T-helper 22 cell (primary cell): ENCODE measurements around the gene UTY.
"Not testable (repeated sequence)": the region's sequence is repeated elsewhere in the genome, so short reads cannot be mapped to it uniquely, and the experiment has no call there.

Experiments used
- DNase-seq: peaks from one replicate; pipeline ENCODE4 v3.0.0-alpha.2; 2020; ENCODE audit warnings: low read depth

Gene UTY

DNA sequence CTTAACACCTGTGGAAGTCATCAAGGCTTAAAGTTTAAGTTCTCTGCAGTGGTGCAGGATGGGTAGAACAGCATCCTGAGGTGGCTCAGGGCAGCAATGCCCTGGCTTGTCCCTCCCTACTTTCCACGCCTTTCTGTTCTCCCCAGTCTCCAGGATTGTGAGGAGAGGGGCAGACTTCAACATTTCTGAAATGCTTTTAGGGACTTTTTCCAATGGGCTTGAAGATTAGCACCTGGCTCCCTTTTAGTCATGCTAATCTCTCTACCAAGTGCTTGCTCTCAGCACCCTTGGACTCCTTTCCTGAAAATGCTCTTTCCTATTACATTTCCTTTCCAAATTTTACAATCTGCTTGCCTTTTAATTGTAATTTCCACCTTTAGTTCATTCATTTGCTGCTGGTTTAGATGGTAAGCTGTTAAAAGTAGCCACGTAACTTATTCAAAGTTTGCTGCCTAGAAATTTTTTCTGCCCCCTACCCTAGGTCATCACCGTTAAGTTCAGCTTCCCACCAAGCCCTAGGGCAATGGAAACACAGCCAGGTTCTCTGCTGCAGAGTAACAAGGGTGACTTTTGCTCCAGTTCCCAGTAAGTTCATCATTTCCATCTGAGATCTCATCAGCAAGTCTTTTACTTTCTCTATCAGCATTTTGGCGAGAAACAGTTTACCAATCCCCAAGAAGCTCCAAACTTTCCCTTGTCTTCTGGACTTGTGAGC, 183.5 kb downstream of the UTY start:
- no peak for DNase-seq

DNA sequence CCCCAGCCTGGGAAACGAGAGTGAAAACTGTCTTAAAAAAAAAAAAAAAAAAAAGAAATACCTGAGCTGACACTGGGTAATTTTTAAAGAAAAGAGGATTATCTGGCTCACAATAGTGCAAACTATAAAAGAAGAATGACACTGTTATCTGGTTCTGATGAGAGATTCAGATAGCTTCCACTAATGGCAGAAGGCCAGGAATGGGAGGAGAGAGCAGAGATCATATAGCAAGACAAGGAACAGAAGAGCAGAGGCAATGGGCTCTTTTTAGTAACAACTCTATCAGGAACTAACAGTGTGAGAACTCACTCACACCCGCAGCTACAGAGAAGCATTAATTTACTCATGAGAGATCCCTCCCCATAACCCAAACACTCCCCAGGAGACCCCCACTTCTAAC, 184.8 kb downstream of the UTY start:
- no peak for DNase-seq

DNA sequence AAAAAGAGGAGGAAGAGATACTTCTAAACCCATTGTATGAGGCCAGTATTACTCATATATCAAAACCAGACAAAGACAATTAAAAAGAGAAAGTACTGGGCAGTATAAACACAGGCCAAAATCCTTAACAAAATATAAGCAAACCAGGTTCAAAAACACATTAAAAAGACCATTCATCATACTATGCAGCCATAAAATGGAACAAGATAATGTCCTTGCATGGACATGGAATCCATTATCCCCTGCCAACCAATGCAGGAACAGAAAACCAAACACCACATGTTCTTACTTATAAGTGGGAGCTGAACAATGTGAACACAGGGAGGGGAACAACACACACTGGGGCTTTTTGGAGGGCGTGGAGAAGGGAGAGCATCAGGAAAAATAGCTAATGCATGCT, 188.6 kb downstream of the UTY start:
- no peak for DNase-seq

DNA sequence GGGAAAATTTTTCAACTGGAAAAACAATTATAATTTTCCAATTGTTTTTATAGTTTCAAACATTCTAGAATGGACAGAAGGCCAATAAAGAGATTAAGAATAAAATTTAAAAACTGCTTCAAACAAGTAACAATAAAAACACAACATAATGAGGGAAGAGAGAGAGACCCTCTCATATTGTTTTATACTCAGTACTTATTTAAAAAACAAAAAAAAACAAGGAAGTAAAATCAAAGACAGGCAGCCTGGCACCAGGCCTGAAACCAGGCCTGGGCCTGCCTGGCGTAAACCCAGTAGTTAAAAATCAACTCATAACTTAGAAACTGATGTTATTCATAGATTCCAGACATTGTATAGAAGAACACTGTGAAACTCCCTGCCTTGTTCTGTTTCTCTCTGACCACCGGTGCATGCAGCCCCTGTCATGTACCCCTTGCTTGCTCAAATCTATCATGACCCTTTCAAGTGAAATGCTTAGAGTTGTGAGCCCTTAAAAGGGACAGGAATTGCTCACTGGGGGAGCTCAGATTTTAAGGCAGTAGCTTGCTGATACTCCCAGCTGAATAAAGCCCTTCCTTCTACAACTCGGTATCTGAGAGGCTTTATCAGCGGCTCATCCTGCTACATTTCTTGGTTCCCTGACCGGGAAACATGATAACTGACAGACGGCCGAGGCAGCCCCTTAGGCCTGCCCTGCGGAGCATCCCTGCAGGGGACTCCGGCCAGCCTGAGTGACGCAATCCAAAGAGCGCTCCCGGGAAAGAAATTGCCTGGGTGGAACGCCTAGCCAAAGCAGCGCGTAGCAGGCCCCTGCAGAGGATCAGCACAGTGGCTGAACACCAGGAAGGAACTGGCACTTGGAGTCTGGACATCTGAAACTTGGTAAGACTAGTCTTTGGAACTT, 197.4 kb downstream of the UTY start:
- DNase-seq: not testable (repeated sequence)

DNA sequence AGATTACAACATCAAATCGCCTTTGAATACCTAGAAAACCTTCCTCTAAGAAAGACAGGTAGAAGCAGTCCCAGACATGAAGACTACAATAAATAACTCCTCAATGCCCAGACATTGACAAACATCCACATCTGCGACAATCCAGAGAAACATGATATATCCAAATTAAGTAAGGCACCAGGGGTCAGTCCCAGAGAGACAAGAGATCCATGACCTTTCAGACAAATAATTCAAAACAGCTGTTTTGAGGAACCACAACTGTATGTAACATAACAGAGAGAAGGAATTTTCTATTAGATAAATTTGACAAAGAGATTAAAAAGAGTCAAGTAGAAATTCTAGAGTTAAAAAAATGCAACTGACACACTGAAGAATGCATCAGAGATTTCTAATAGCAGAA, 200.3 kb downstream of the UTY start:
- DNase-seq: no peak

DNA sequence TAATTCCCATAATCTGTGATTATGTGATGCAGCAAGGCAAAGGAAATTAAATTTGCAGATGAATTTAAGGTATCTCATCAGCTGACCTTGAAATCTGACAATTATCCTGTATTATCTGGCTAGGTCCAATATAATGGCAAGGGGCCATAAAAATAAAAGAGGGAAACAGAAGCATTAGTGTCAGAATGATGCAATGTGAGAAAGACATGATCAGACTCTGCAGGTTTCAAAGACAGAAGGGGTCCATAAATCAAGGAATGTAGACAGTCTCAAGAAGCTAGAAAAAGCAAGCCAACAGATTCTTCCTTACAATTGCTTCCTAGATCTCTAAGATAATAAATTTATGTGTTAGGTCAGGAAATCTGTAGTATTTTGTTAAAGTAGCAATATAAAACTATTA, 208.1 kb downstream of the UTY start:
- DNase-seq: no peak

DNA sequence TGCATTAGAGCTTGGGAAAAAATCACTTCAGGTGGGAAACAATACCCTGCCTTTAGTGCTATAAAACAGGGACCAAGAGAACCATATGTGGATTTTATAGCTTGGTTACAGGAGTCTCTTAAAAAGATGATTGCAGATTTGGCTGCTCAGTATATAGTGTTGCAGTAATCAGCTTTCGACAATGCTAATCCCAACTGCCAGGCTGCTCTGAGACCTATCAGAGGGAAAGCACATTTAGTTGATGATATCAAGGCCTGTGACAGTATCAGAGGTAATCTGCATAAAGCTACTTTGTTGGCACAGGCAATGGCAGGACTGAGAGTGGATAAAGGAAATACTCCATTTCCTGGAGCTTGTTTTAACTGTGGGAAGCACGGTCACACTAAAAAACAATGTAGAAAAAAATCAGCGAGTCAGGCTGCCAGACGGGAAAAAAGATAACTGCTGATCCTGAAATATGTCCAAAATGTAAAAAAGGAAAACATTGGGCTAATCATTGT, 225.8 kb downstream of the UTY start:
- not testable (repeated sequence) for DNase-seq

DNA sequence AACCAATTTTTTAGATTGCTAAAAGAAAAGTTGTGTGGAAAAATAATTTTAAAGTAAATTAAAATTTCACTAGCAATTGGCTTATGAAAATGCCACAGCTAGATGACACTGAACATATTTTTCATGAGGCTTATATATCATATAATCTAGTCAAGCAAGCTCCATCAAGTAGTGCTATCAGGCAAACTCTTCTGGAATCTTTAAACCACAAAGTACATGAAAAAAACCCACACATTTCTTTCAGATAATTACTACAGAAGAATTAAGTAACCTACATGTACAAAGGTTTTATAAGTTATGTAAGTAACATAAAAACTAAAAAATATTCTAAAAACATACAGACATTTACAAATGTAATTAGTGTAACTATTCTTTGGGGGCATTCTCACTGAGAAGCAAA, 229.4 kb downstream of the UTY start:
- no peak for DNase-seq

DNA sequence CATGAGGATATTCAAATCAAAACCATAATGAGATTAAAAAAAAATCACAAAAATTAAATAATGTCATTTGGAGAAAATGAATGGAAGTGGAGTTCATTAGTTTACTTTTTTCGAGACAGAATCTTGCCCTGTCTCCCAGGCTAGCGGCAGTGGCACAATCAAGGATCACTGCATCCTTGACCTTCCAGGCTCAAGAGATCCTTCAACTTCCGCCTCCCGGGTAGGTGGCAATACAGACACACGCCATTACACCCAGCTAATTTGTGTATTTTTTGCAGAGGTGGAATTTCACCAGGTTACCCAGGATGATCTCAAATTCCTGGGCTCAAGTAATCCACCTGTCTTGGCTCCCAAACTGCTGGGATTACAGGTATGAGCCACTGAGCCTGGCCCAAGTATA, 236.1 kb downstream of the UTY start:
- DNase-seq: no peak

DNA sequence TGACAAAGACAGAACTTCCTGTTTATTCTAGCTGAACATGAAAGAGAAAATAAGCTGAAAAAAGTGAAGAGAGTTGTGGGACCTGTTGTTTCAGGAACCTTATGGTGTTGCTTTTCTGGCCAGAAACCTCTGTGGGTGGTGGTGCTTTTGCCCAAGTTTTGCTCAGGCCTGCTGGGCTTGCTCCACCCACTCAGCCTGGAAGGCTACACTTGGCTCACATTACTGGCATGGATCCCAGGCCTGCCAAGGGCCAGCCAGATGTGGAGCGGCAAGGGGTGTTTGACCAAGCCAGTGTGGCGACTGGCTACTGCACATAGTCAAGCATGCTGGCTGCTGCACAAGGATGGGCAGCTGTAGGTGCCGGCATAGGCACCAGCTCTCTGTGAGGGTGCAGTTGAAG, 245.9 kb downstream of the UTY start:
- no peak for DNase-seq

DNA sequence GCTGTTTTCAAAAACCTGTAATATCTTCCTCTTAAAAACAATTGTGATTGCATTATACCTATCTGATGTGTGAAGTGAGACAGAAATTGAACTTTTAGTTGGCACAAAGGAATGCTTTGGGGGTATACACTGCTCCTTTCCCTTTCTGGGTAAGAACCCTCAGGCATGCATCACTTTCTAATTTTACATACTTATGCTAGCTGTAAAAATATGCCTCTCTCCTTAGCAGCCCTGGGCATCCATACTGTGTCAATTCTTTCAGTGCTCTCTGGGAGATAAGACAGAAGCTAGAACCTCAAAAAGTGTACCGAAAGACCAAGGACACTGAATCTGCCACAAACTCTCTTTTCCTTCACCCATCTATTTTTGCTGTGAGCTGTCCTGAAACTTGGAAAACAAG, 246.7 kb downstream of the UTY start:
- no peak for DNase-seq

DNA sequence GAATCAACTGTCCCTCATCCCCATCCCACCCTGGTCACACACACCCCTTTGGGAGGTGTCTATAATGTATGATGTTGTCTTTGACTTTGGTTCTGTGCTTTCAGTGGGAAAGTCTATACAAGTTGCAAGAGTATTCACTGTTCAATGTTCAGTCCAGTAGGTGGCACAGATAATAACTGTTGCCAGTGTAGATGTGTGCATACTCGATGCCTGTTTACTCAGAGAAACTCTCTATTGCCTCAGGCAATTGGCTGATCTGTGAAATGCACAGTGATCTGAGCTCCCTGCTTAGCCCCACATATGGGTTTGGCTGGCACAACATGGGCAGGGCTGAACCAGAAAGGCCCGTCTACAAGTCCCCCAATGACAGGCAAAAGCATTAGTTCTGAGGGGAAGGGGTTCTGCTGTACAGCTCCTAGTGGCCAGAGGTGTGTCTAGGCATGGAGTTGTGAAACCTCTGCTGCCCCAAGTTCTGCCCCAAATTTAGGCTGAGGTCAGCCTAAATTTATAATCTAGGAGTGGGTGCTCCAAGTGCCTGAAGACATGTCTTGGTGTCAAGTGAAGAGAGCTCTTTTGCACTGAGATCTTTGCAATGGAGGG, 252.4 kb downstream of the UTY start:
- DNase-seq: no peak

DNA sequence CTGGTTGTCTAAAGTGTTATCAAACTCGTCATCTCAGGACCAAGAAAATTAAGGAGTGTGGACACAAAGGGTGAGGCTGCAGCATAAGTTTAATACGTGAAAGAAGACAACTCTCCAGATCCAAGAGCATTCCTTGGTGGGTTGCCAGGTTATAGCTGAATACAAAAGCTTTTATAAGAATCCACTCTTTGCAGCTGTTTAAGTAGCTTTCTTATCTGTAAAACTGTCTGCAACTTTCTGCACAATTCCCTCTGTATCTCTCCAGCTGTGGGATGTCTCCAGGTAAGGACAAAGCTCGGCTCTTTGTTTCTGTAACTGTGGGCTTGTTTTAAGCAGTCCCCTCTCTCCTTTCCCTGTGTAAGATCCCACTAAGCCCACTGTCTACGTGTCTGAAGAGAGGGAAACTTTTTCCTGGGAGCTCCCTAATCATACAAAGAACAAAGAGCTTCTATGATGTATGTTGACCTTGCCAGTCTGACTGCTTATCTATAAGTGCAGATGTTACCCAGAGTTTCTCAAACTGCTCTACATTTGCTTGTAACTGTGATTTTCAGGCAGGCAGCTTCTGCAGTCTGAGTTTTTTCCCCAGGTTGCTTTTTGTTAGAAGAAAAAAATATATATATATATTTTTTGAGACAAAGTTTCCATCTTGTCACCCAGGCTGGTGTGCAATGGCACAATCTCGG, 268.7 kb downstream of the UTY start:
- no peak for DNase-seq

DNA sequence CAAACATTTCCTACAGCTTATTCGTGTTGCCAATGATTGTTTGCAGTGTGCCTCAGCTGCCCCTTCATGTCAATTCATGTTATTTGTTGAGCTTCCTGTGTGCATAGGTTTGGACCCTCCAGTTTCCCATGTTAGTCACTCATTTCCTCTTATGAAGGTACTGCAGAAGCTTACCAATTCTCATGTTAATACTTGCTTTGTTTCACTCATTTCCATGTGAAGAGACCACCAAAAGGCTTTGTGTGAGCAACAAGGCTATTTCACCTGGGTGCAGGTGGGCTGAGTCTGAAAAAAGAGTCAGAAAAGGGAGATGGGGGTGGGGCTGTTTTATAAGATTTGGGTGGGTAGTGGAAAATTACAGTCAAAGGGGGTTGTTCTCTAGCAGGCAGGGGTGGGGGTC, 274.6 kb downstream of the UTY start:
- DNase-seq: no peak
